Mucosa of descending colon (tissue), 3 donors: ENCODE measurements around the gene BCKDHA. TPM values are rescaled to one million over a fixed set of nuclear protein-coding genes. Genes with fewer than 3 reads are reported as not detected.
"Not testable (repeated sequence)": the region's sequence is repeated elsewhere in the genome, so short reads cannot be mapped to it uniquely, and the experiment has no call there.

Source experiments
- ATAC-seq: fragments of 200-7000 bp; cut with Tn5 transposase; one replicate; pipeline ENCODE4 v1.9.1; 2020; ENCODE audit warnings: mild to moderate bottlenecking, moderate library complexity
- DNase-seq, 3 donors: peaks; one replicate each; pipeline ENCODE4 v3.0.0-alpha.2; 2020
- H3K36me3 ChIP-seq: fragments of 200-600 bp; one replicate; pipeline ENCODE4 v1.8.0; 2021; ENCODE audit warnings: low read depth, mild to moderate bottlenecking
- H3K4me1 ChIP-seq: fragments of 200-600 bp; one replicate; pipeline ENCODE4 v1.8.0; 2021; ENCODE audit warnings: low read depth, mild to moderate bottlenecking
- H3K4me3 ChIP-seq: fragments of 200-600 bp; one replicate; pipeline ENCODE4 v1.8.0; 2021; ENCODE audit warnings: mild to moderate bottlenecking
- H3K9me3 ChIP-seq: fragments of 200-600 bp; one replicate; pipeline ENCODE4 v1.8.0; 2021; ENCODE audit warnings: mild to moderate bottlenecking
- CTCF ChIP-seq: fragments of 200-600 bp; IDR thresholded peaks from one replicate; pipeline ENCODE4 v1.8.0; 2022; ENCODE audit warnings: antibody characterized with exemption, mild to moderate bottlenecking
- intact Hi-C, 2 donors: fragments of 100-400 bp; cut with DNase I in 1 of 2; cut with micrococcal nuclease in 1 of 2; formaldehyde crosslinking; loops; one replicate each; pipeline versions ENCODE4 v1.11.0 to v1.11.1; 2022; cut with DNase I, micrococcal nuclease
- total RNA-seq, 3 donors: library from RNA; stranded (reverse); fragmentation: NEBNext Ultra II Directional in 2 of 3; extraction: Animal tissue kit (Norgen Biotek cat#: 25700) in 2 of 3; gene quantifications; one replicate each; pipeline versions ENCODE4 v1.2.1 to v1.2.4, GENCODE V29; 2021 to 2023
- donor health status: DM: no; HTN: no; CAD: no; lungs with moderate emphysema.
- donor health status: DM: no; HTN: no; CAD: no.
- donor health status: DM: no; HTN: yes; CAD: no.

The BCKDHA gene
- total RNA-seq, 3 donors from 2014 or later = 16.6 to 22.5 (median 17.3) TPM

- no peak for TF ChIP-seq CTCF
- peaks cover 12% of the 10 kb centered on the region for H3K4me1 ChIP-seq
- no peaks in the 10 kb centered on the region for H3K36me3 ChIP-seq
Measured at GRCh38 chr19:41428481-41428859, 30.9 kb downstream of the BCKDHA start.

DNA sequence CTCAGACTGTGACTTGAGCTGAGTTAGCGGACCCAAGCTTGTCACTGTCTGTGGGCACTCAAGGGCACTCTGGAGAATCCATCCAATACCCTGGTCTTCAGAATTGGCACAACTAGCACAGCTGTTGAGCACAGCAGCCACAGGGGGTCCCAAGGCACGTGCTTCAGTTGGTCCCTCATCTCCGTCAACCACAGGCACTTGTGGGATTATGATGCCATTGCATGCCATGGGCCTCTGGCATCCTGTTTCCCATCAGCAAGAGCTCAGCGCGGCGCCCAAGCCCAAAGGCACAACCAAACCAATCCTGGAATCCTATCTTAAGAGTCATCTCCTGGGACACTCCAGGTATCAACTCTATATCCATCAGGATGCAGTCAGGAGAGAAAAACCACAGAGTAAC, 33.3 kb downstream of the BCKDHA start:
- DNase-seq = peak in 1 of 3 donors; percentile 22
- ATAC-seq = no peak
- no peak for TF ChIP-seq CTCF
- no peaks in the 10 kb centered on the region for H3K36me3 ChIP-seq
- intact Hi-C loops = no loop called here
- peaks cover 5% of the 10 kb centered on the region for H3K4me1 ChIP-seq
- no peak overlapping the region for H3K4me3 ChIP-seq
- H3K9me3 ChIP-seq = no peaks in the 10 kb centered on the region

More at GRCh38 chr19:41428481-41428859, 30.9 kb downstream of the BCKDHA start:
- Histone ChIP-seq H3K4me3 (no peak overlapping the region), H3K9me3 (no peaks in the 10 kb centered on the region)
- DNase-seq = no peak
- ATAC-seq = no peak
- intact Hi-C loops = no loop called here

- ATAC-seq = no peak
- no peaks in the 10 kb centered on the region for H3K9me3 ChIP-seq
- peak in 1 of 3 donors; percentile 21 for DNase-seq
- H3K4me3 ChIP-seq = no peak overlapping the region
- peaks cover 5% of the 10 kb centered on the region for H3K4me1 ChIP-seq
- intact Hi-C loops = no loop called here
- H3K36me3 ChIP-seq = no peaks in the 10 kb centered on the region
- TF ChIP-seq CTCF = no peak
Measured at GRCh38 chr19:41431426-41432386, 34.1 kb downstream of the BCKDHA start.

GRCh38 chr19:41433171-41433570, 35.6 kb downstream of the BCKDHA start:
- no peaks in the 10 kb centered on the region for H3K9me3 ChIP-seq
- no peak overlapping the region for H3K4me3 ChIP-seq
- no peaks in the 10 kb centered on the region for H3K36me3 ChIP-seq
- H3K4me1 ChIP-seq = peaks cover 2% of the 10 kb centered on the region
- ATAC-seq (no peak), DNase-seq (peak in 2 of 3 donors; percentile 15 to 50)
- no peak for TF ChIP-seq CTCF
- intact Hi-C loops = no loop called here

- no peaks in the 10 kb centered on the region for H3K36me3 ChIP-seq
- peak in 1 of 3 donors; percentile 5 for DNase-seq
Measured at GRCh38 chr19:41434450-41434849, 36.8 kb downstream of the BCKDHA start.

DNA sequence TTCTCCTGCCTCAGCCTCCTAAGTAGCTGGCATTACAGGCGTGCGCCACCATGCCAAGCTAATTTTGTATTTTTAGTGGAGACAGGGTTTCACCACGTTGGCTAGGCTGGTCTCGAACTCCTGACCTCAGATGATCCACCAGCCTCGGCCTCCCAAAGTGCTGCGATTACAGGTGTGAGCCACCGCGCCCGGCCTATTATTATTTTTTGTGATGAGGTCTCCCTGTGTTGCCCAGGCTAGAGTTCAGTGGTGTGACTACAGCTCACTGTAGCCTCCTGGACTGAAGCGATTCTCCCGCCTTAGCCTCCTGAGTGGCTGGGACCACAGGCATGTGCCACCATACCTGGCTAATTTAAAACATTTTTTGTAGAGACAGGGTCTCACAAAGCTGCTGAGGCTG, 37.8 kb downstream of the BCKDHA start:
- H3K36me3 ChIP-seq, H3K9me3 ChIP-seq, H3K4me3 ChIP-seq, H3K4me1 ChIP-seq, ATAC-seq, intact Hi-C loops: not testable (repeated sequence)
- DNase-seq = peak in 2 of 3 donors; percentile 18 to 20

More at GRCh38 chr19:41434450-41434849, 36.8 kb downstream of the BCKDHA start:
- intact Hi-C loops = no loop called here
- Histone ChIP-seq H3K4me3 (no peak overlapping the region), H3K4me1 (no peaks in the 10 kb centered on the region), H3K9me3 (no peaks in the 10 kb centered on the region)
- no peak for ATAC-seq
- no peak for TF ChIP-seq CTCF
